ENCODE measurements around the gene UNC13B.
A peak's percentile ranks its signal among the peaks of the same experiment; 100 is the strongest.

- TF ChIP-seq CTCF (IDR thresholded peaks at IDR 0.05; ENCODE audit: control extremely low read depth in 1 of 3, insufficient read depth in 1 of 3, low read depth in 1 of 3, low read length in 3 of 3) (peak in 2 of 3 experiments; percentile 26 to 28; a peak in 2 of 4 replicates), USF2 (IDR thresholded peaks at IDR 0.05; ENCODE audit: low read length) (no peak), RFX5 (IDR thresholded peaks at IDR 0.05; ENCODE audit: borderline replicate concordance, low read depth, low read length) (no peak), CREB1 (IDR thresholded peaks at IDR 0.05) (no peak), NRF1 (IDR thresholded peaks at IDR 0.05; ENCODE audit: low read depth, low read length) (no peak), POLR2A (IDR thresholded peaks at IDR 0.05; ENCODE audit: control extremely low read depth in 1 of 2, low read depth in 2 of 2, low read length in 2 of 2) (no peak), RXRA (IDR thresholded peaks at IDR 0.05; ENCODE audit: insufficient read depth, low read depth, low read length) (no peak)
Measured at GRCh38 chr9:35385042-35385441, 223.2 kb downstream of the UNC13B start.
